H54 (cell line): ENCODE data around the gene WWOX.

Source experiments
- DNase-seq: peaks from one replicate; pipeline ENCODE4 v3.0.0; 2011; ENCODE audit warnings: low spot score, mixed read lengths; ENCODE audit not compliant: insufficient read length
- FAIRE-seq: peaks from 3 replicates; lab custom pipeline; 2011; peaks lifted over from hg19 to GRCh38; lab: Jason Lieb, UNC
- POLR2A ChIP-seq: IDR thresholded peaks from 2 replicates; pipeline ENCODE4 v1.6.1; 2011; ENCODE audit warnings: low read depth, mild to moderate bottlenecking, low read length

The WWOX gene

GRCh38 chr16:78200623-78201096 is 101.2 kb downstream of the WWOX start:
- DNase-seq (no peak), FAIRE-seq (no peak)
- TF ChIP-seq POLR2A: no peak

- FAIRE-seq: no peak
- no peak for DNase-seq
- no peak for TF ChIP-seq POLR2A
Observed at GRCh38 chr16:78205506-78205905, 106.1 kb downstream of the WWOX start.

DNA sequence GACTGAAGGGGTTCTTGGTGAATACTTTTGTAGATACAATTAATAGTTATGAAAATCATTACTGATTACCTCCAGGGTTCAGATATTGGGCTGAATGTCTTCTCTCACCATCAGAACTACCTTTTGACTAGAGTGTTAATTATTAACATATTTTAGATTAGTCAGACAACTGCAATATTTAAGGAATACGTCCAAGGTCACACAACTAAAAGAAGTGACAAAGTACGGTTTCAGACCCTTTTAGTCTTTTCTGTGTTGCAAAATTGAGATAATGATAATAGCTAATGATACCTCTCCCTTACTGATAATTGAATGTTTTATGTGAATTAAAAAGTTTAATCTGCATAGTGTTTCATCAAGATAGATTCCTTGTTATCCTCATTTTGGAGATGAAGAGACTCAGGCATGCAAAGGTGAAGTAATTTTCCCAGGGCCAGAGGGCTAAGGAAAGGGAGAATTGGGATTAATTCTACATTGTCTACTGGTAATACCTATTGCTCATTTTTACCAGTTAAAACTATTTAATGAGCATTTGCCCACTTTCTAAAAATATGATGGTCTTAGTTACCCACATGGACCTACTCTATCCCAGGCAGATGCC is 107.3 kb downstream of the WWOX start:
- TF ChIP-seq POLR2A: no peak
- DNase-seq (no peak), FAIRE-seq (no peak)

DNA sequence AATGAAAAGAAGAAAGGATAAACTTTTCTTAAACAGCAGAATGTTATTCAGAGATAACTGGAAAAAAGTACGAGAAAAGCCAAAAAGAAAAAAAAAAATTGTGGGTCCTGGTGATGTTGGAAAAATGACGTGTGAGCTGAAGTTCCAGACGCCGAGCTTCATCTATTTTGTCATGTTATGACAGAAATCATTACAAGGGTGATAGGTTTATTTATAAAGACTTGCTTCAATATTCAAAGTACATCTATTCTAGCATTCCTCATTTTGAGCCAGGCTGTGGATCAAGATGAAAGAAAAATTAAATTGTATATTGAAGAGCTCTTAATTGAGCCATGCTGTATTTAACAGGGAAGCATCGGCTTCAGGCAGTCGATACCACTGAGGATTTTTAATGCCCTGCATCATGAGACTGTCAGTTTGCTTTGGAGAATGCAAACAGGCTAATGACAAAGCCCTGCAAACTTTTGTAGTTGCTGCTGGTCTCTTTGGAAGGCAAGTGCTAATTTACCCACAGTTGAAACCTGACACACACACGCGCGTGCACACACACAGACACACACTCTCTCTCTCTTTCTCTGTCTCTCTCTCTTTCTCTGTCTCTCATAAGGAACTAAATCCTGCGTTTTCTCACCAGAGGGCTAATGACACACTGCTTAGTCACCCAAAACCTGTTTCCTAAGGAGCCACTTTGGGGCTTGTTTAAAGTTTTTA is 110.7 kb downstream of the WWOX start:
- DNase-seq (peak; percentile 20), FAIRE-seq (peak; percentile 89)
- TF ChIP-seq POLR2A: no peak

DNA sequence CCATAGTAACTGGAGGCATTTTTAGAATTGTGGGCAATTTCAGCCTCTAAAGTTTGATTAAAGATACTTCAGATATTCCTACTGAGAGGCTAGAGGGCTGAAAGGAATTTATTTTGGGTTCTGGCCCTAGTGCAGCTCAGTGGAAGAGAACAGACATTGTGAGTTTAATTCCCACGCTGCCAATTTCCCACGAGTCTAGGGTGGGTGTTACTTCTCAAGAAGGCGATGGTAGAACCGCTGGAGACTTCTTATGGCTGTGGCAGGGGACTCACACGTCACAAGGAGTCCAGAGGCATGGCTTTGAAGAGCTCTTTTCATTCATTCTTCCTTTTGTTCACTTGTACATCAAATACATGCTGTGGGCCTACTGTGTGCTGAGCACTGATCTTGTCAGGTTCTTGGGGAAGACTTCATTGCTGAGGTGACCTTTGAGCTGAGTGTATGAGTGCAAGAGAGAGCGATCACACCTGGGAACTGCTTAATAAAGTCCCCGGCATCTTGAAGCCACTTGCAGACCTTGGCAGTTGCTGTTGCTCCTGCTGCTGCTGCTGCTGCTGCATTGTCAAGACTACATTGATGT is 111.7 kb downstream of the WWOX start:
- FAIRE-seq: no peak
- TF ChIP-seq POLR2A: no peak

DNA sequence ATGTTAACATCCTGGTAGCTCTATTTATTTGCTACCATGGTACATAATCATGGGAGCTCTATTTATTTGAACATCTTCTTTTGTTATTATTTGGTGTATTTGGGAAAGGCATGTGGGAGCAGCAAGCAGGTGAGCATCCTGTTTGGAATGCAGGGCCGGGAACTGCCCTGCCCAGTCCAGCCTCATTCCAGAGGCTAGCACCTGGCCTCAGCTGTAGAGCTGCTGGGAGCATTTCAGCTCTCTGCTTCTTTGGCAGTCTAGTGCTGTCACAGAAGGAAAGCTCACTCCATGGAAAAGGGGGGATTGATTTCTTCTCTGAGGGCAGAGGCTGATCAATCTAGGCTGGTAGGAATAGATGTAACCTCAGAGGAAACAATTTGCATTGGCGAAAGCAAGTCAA is 112.5 kb downstream of the WWOX start:
- TF ChIP-seq POLR2A: no peak
- FAIRE-seq (no peak), DNase-seq (no peak)

More for the DNA sequence above, 111.7 kb downstream of the WWOX start:
- DNase-seq: no peak

- DNase-seq: no peak
- no peak for TF ChIP-seq POLR2A
- FAIRE-seq: no peak
Observed at GRCh38 chr16:78212674-78213073, 113.2 kb downstream of the WWOX start.

DNA sequence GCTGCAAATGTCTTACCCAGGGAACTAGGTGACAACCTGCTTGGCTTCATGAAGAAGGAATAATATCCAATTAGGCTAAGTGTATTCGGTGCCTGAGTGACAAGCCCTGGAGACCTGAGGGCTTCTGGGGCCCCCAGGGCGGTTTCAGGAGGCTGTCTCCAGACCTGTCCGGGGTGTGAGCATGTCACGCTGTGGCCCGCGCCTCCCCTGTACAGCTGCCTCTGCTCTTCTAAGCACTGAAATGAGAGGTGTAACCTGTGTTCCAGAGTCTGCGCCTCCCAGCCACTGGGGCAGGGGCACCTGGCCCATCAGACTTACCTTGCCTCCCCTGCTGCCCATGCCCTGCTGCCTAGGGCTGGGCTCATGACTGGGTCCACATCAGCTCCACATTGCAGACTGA is 114.3 kb downstream of the WWOX start:
- TF ChIP-seq POLR2A: no peak
- no peak for FAIRE-seq
- no peak for DNase-seq

DNA sequence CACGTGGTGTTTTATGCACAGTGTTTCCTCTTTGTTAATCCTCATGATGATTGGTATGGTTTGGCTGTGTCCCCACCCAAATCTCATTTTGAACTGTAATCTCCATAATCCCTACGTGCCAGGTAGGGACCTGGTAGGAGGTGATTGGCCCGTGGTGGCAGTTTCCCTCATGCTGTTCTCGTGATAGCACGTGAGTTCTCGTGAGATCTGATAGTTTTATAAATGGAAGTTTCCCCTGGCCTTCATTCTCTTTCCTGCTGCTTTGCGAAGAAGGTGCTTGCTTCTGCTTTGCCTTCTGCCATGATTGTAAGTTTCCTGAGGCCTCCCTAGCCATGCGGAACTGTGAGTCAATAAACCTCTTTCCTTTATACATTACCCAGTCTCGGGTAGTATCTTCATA is 115.8 kb downstream of the WWOX start:
- TF ChIP-seq POLR2A: no peak
- FAIRE-seq: no peak
- no peak for DNase-seq

GRCh38 chr16:78216166-78216745 is 116.8 kb downstream of the WWOX start:
- FAIRE-seq (no peak), DNase-seq (no peak)
- TF ChIP-seq POLR2A: no peak

DNA sequence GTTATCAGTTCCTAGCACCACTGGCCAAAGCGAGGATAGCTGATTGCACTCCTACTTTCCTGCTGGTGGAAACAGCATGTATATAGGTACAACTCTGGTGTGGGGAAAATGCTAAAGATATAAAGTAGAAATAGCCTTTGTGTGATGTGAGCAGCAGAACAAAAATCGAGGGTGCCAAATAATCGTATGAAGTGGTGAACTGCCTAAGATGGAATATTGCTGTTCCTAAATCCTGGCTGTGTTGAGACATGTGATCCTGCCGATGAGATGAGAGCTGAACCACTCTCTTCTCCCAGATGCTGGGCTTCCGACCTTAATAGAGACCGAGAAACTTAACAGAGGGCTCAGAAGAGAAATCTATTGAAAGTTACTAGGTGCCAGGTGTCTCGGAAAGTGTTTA is 117.8 kb downstream of the WWOX start:
- DNase-seq (no peak), FAIRE-seq (no peak)
- TF ChIP-seq POLR2A: no peak

DNA sequence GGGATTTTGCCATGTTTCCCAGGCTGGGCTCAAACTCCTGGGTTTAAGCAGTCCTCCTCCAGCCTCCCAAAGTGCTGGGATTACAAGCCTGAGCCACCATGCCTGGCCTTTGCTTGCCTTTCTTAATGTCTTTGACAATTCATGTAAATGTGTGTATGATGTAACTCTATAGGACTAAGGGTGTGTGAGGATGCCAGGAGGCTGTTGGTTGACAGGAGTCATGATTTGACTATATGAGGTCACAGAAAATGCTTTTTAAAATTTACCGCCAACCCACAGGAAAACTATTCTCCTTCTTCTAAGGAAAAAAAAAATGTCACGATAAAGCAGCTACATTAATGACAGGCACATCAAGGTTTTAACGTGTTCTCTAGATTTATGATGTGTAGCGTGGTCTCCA is 118.8 kb downstream of the WWOX start:
- no peak for FAIRE-seq

DNA sequence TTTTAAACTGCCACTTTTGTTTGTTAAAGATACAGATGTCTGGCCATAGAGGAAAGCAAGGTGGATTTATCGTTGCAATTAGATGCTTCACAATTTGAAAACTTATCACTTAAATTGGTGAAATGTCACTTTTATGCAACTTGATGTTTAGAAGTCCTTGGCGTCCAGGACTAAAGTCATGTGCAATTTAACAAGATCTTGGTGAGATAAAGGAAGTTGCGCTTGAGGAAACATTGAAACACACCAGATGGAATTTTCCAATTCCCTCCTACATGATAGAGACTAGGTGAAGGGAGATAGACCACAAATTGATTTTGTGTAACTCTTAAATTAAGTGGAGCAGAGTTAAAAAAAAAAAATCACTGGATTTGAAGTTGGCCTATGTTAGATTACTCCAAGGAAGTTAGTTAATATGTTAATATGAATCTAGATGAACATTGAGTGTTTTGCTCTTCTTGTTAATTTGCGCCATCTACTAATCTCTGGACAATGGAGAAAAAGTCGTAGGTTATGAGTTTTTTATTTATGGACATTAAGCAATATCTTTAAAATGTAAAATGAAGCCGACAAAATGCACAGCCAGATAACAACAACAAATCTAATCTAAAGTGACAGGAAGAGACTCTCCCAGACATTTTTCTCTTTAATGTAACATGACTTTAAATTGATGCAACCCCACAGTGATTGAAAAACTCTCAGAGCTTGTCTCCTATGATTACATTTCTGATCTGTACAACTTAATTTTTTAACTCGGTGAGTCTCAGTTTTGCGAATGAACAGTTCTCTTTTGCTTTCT is 119.6 kb downstream of the WWOX start:
- no peak for DNase-seq
- no peak for FAIRE-seq
- TF ChIP-seq POLR2A: no peak

More for the DNA sequence above, 118.8 kb downstream of the WWOX start:
- TF ChIP-seq POLR2A: no peak
- DNase-seq: no peak

- no peak for FAIRE-seq
- DNase-seq: no peak
- TF ChIP-seq POLR2A: no peak
Observed at GRCh38 chr16:78220571-78220970, 121.1 kb downstream of the WWOX start.
